Stimulated activated CD4-positive, alpha-beta T cell treated with anti-CD3 and anti-CD28 coated beads, TNF-alpha, amount 100 ng/mL, for 4 hours (primary cell): Measurements from ENCODE around the gene TTC38.

ENCODE experiments used
- DNase-seq, 3 experiments: peaks; one replicate each; pipeline ENCODE4 v3.0.0-alpha.2; 2020; ENCODE audit warnings: low read depth in 3 of 3

Gene TTC38

GRCh38 chr22:46267431-46268279, at the start of gene TTC38:
TSS of gene TTC38 (plus strand) at chr22:46268008. CDS start at chr22:46268040, 32 bp downstream.
- peak in 2 of 3 experiments; percentile 16 to 25 for DNase-seq

GRCh38 chr22:46219636-46220035, 48.2 kb upstream of the TTC38 start:
- DNase-seq, result no peak

GRCh38 chr22:46220921-46221320, 46.9 kb upstream of the TTC38 start:
- no peak for DNase-seq

GRCh38 chr22:46224044-46224897, 43.5 kb upstream of the TTC38 start:
- DNase-seq, result no peak

GRCh38 chr22:46224898-46225290, 42.9 kb upstream of the TTC38 start:
- DNase-seq, result no peak

GRCh38 chr22:46225631-46226030, 42.2 kb upstream of the TTC38 start:
- no peak for DNase-seq

- DNase-seq, result no peak
Observed at GRCh38 chr22:46226577-46226976, 41.2 kb upstream of the TTC38 start.

GRCh38 chr22:46229701-46230100, 38.1 kb upstream of the TTC38 start:
- DNase-seq, result no peak

- no peak for DNase-seq
Observed at GRCh38 chr22:46230262-46230901, 37.4 kb upstream of the TTC38 start.

- no peak for DNase-seq
Observed at GRCh38 chr22:46233231-46233630, 34.6 kb upstream of the TTC38 start.

GRCh38 chr22:46234969-46235368, 32.8 kb upstream of the TTC38 start:
- no peak for DNase-seq

- no peak for DNase-seq
Observed at GRCh38 chr22:46237453-46238124, 30.2 kb upstream of the TTC38 start.

GRCh38 chr22:46238541-46238940, 29.3 kb upstream of the TTC38 start:
- DNase-seq, result no peak

GRCh38 chr22:46239261-46240048, 28.4 kb upstream of the TTC38 start:
- DNase-seq, result no peak

- no peak for DNase-seq
Observed at GRCh38 chr22:46240073-46240472, 27.7 kb upstream of the TTC38 start.

GRCh38 chr22:46240506-46240905, 27.3 kb upstream of the TTC38 start:
- no peak for DNase-seq

GRCh38 chr22:46240907-46241306, 26.9 kb upstream of the TTC38 start:
- no peak for DNase-seq

GRCh38 chr22:46241396-46242007, 26.3 kb upstream of the TTC38 start:
- DNase-seq, result no peak

- DNase-seq, result no peak
Observed at GRCh38 chr22:46242076-46242475, 25.7 kb upstream of the TTC38 start.

- no peak for DNase-seq
Observed at GRCh38 chr22:46244771-46245170, 23.0 kb upstream of the TTC38 start.
